GM19043 (cell line): ENCODE data around the gene RNF213.
"Not testable (repeated sequence)": the region's sequence is repeated elsewhere in the genome, so short reads cannot be mapped to it uniquely, and the experiment has no call there.

Experiments
- ATAC-seq: cut with Tn5 transposase; IDR thresholded peaks from one replicate; pipeline ENCODE4 v1.9.1; 2021; ENCODE audit warnings: low read depth; ENCODE audit not compliant: unreplicated experiment

The RNF213 gene

DNA sequence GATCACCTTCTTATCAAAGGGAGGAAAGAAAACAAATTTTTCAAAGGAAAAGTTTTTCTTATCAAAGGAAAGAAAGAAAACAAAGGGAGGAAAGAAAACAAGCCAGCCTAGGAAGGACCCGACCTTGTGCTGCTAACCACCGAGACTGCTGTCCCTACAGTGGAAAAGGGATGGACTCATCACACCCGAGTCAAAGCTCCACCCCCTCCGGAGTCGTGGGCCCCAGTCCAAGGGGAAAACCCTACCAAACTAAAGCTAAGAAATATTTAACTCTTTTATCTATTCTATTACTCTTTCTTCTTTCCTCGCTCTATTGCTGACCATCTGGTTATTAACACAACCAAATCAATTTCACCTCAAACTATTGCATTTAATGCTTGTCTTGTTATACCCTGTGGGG is 148.2 kb downstream of the RNF213 start:
- no peak for ATAC-seq

DNA sequence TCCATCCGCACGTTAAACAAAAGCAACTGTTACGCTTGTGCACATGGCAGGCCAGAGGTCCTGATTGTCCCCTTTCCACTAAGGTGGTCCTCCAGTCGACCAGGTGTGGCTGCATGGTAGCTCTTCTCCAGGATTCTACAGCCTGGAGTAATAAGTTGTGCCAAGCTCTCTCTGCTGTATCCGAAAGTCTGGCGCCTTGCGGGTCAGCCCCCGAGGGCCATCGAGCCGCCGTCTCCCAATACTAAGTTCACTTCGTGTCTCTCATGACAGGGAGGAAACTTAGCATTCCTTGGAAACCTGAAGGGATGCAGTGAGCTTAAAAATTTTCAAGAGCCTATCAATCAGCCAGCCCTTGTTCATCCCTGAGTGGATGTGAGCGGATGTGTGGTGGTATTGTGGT is 149.0 kb downstream of the RNF213 start:
- no peak for ATAC-seq

- not testable (repeated sequence) for ATAC-seq
These were observed 149.9 kb downstream of the RNF213 start for GRCh38 chr17:80410441-80411087.

- no peak for ATAC-seq
These were observed 153.3 kb downstream of the RNF213 start for GRCh38 chr17:80413771-80414507.

- no peak for ATAC-seq
These were observed 153.8 kb downstream of the RNF213 start for GRCh38 chr17:80414508-80414802.

DNA sequence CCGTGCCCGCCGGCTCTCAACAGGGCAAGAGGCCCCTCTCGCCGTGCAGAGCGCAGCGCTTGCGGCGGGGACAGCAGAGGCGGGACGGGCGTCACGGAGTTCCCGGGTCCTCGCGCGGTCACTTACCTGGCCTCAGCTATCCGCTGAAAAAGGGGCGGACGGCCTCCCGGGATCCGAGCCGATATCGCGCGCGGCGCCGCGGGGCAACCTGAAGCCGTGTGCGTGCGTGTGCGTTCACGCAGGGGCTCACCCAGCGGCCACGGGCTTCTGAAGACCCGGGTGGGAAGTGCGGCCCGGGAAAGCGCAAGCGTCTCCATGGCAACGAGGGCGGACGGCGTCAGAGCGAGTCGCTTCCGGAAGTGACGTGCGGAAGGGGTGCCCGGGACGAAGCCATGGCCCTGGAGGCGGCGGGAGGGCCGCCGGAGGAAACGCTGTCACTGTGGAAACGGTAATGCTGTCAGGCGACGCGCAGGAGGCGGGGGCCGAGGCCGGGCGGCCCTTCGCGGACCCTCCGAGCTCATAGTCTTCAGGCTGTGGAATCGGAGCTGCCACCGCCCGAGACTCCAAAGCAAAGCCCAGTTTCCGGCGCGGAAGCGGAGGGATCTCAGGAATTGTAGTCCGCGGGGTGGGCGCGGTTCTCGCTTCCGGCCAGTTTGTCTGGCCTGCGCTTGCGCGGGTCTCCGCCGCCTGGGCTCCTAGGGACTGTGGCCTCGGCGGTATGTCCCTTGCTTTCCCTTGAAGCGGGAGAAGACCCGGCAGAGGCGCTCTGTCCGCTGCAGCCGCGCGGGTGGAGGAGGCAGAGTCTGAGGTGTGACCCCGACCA is 154.4 kb downstream of the RNF213 start, which contains the start of gene ENDOV:
ENDOV (plus strand) TSS at position 365 of the 823 bp plus-strand sequence; CDS start at position 393, 28 bp downstream.
- ATAC-seq: no peak

- no peak for ATAC-seq
These were observed 155.0 kb downstream of the RNF213 start for GRCh38 chr17:80415626-80416137.

- no peak for ATAC-seq
These were observed 155.7 kb downstream of the RNF213 start for GRCh38 chr17:80416260-80416939.

GRCh38 chr17:80416940-80417293 is 156.3 kb downstream of the RNF213 start:
- no peak for ATAC-seq

DNA sequence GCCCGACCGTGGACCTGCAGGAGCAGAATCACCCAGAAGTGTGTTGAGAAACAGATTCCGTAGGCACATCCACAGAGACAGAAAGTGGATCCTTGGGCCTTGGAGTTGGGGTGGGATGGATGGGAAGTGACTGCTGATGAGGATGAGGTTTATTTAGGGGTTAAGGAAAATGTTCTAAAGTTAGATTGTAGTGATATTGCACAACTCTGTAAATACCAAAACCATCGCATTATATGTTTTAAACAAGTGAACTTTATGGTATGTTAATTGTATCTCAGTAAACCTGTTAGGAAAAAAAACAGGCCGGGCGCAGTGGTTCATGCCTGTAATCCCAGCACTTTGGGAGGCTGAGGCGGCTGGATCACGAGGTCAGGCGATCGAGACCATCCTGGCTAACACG is 157.9 kb downstream of the RNF213 start:
- no peak for ATAC-seq

DNA sequence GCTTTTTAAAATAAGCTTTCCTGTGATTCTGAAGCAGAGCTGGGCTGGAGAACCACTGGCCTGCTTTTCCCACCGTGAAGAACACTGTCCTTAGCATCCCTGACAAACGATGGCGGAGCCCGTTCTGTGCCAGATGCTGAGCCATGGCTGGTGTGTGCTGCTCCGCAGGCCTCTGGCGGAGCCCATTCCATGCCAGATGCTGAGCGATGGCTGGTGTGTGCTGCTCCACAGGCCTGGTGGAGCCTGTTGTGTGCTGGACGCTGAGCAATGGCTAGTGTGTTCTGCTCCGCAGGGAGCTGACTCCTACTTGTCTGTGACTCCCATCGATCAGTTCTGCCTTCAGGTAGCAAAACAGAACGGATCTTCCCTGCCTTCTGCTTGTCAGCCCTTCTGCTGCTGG is 158.6 kb downstream of the RNF213 start:
- ATAC-seq: no peak

GRCh38 chr17:80421381-80422090 is 160.9 kb downstream of the RNF213 start:
- ATAC-seq: no peak

- ATAC-seq: no peak
These were observed 161.6 kb downstream of the RNF213 start for GRCh38 chr17:80422276-80422675.

DNA sequence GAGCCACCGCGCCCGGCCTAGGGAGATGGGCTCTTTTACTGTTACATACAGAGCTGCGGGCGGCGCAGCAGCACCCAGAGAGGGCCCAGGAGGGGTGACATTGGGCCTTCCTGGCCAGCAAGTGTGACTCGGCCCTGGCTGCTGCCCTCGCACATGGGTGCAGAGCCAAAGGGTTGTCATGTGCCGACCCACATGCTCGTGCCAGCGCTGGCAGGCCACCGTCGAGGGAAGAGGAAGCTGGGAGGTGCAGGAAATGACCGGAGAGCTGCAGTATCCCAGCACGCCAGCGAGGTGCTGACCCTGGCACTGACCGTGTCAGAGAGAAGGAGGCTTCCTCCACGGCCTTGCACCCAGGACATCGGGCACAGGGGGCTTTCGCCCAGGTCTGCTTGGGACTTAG is 162.3 kb downstream of the RNF213 start:
- no peak for ATAC-seq

DNA sequence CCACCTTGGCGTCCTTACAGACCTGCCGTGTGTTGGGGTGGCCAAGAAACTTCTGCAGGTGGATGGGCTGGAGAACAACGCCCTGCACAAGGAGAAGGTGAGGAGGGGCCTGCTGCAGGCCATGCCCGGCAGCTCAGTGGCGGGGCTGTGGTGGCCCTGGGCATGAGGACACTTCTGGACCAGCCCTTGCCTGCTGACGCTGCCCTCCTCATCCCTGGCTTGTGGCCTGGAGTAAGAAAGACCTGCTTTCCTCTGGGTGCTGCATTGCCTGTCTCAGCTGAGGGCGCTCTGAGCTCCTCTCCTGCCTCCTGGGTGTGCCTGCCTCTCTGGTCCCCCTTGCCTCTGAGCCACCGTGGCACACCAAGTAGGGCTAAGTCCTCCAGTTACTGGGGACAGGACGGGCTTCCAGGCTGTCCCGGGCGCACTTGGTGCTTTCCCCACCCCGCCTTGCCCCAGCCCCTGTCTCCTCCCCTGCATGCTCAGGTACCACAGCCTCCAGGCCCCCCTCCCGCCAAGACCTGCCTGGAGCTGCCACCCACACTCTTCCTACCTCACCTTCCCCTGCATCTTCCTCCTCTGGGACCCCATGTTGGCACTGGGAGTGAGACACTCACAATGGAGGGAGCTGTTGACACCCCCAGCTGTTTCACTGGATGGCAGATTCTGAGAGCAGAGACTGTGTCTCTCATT is 163.0 kb downstream of the RNF213 start:
- ATAC-seq: no peak

DNA sequence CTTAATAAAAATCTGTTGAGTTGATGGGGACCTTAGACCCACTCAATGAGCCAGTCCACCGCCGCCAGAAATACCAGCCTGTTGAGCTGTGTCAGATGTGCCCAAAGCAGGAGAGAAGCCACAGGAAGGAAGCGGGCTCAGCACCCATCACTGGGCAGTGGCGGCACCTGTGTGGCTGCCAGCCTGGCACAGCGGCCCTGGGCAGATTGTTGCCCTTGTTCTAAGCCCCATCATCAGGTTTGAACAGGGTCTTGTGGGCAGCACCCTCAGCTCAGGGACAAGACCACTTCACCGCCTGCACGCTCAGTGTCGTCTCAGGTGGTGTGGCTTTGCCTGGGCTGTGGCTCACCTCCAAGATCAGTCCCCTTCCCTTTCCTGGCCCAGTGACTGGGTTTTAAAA is 163.6 kb downstream of the RNF213 start:
- ATAC-seq: no peak

GRCh38 chr17:80424878-80425765 is 164.5 kb downstream of the RNF213 start:
- no peak for ATAC-seq

- ATAC-seq: no peak
These were observed 165.3 kb downstream of the RNF213 start for GRCh38 chr17:80425835-80426426.
